Activated CD4-positive, CD25-positive, alpha-beta regulatory T cell treated with anti-CD3 and anti-CD28 coated beads, Interleukin-2, amount 50 U/mL, for 24 hours (primary cell): ENCODE results near the gene EPN2.

ENCODE experiments used
- ATAC-seq, 2 donors: fragments of 150-1000 bp; cut with Tn5 transposase; one replicate each; pipeline ENCODE4 v1.10.0; 2021; ENCODE audit warnings: mild to moderate bottlenecking in 1 of 2, moderate library complexity in 1 of 2

Gene EPN2

DNA sequence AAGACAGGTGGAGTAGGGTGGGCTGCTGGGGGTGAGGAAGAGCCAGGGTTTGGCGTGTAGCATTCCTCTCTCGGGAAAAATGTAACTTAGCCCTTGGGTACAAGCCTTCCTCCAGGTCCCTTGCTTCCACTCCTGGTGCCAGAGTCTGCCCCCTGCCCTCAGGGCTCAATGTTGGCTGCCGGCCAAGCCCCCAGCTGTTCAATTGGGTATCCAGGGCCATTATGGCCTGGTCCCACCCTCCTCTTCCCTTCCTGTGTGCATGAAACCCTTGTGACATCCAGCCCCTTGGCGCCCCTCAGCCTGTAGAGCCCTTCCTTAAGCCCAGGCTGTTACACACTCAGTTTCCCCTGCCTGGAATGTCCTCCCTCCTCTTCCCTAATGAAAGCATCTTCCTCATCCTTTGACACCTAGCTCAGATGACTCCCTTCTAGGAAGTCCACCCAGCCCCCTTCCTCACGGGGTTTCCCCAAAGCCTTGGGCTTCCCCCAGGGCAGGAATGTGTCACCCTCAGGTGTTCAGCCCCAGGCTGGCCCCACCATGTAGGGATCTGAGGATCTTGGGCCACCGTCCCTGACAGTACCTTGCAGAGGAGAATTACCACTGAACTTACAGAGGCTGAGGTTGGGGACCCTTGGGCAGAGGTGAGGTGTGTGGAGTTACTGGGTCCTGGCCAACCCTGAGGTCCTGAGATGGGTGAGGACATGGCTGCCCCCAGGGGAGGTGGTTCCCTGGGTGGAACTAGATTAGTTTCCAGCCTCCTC is 95.4 kb downstream of the EPN2 start:
- peak; percentile 41 to 49 for ATAC-seq

DNA sequence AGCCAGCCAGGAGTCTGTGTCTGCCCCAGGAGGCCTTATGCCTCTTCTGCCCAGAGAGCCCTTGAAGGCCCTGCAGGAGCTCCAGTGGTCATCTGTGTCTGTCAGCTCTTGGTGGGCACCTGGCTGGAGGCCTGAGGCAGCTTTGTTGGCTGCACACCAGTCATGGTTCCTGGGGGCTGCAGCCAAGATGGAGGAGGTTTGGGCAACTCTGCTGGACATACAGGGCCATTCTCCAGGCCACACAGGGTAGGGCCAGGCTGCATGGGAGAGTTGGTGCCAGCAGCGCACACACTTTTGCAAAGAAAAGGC is 95.9 kb downstream of the EPN2 start:
- ATAC-seq = no peak

DNA sequence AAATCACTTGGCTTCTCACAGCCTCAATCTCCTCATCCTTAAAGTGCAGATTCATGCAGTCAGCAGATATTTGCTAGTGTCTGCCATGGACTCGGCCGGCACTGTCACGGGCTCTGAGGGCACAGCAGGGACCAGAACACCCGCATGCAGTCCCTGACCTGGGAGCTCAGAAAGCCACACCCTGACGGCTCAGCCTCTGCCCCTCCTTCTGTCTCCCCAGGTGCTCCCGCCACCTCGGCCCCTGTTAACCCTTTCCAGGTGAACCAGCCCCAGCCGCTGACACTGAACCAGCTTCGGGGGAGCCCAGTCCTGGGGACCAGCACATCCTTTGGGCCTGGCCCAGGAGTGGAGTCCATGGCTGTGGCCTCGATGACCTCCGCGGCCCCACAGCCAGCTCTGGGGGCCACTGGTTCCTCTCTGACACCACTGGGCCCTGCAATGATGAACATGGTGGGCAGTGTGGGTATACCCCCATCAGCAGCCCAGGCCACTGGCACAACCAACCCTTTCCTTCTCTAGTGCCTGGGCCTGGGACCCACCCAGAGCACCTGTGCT is 96.6 kb downstream of the EPN2 start:
- no peak for ATAC-seq

DNA sequence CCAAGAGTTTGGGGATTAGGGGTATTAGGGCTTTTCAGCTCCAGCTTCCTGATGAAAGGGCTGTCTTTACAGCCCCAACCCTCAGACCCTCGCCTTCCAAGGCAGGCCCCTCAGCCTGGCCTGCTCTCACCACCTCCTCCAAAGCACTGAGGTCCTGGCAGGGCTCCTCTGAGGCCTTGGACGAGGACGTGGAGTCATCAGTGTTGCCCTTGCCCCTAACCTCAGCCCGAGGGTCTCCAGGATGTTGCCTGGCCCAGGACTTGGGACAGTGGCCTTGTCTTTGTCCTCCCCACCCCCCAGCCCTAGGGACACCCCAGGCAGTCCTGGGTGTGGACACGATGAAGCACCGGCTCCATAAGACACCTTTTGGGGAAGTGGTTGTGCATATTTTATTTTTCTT is 97.2 kb downstream of the EPN2 start:
- ATAC-seq = no peak

DNA sequence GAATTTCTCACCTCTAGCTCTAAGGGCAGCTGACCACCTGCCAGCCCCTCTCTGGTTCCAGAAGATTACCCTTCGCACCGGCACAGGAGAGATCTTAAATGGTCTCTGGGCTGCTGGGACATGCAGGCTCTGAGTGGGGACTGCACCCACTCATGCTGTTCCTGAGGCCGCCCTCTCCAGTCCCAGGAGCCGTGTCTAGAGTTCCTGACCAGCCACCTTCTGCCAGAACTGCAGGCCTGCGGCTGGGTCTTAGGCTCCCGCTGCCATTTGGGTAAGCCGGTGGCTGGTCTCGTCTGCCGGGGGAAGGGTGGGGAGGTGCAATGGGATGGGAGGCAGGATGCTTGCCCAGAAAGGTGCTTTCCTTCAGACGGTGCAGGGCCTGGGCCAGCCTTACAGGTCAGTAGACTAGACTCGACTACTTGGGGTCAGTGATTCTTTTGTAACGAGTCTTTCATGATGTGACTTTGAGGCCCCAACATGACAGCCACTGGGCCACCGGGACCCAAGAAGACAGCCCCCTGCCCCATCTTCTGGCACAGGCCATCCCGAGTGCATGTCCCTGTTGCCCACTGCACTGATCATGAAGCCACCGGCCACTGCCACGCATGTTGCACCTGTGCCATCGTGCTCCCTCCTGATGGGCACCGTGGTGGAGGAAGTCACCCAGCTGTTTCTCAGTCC is 98.9 kb downstream of the EPN2 start:
- ATAC-seq = no peak

DNA sequence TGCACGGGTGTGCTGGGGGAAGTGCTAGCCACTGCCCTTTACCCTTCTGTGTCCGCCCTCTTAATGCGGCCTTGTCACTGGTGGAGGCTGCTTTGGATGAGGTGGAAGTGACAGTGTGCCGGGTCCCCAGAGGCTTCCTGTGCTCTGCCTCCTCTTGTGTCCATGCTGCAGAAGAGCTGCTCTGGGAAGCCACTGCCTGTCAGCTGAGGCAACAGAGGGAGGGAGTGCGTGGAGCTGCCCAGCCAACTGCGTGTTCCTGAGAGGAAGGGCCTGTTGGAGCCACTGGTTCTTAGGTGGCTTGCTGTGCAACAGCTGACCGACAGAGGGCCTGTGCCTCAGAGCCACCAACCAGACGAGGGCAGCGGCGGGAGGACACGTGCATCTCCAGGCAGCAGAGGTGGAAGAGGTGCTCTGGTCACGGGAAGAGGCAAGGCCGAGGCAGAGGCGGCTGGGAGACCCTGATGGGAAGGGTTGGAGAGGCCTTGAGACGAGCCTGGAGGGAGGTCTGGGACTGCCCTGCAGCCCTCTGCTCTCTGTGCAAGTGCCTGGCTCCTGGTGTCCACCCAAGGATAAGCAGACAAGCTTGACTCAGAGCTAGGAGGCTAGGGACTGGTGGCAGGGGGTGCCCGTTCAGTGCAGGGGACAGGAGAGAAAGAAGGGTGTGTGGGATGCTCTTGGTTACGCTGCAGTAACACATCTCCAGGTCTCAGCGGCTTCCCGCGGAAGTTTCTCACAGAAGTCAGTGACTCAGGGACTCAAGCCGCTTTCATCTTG is 100.0 kb downstream of the EPN2 start:
- no peak for ATAC-seq

DNA sequence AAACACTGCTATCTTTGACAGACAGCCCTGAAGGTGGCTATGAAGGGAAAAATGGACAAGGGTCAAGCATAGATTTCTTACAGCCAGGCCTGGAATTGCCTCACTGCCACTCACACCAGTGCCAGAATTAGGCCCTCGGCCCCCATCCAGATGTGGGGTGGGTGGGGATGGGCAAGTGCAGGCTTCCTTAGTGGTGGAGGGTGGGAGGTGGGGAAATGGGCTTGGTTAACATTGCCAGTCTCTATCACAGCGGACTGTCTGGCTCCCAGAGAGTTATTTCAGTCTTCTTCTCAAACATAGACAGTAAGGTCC is 100.5 kb downstream of the EPN2 start:
- no peak for ATAC-seq

DNA sequence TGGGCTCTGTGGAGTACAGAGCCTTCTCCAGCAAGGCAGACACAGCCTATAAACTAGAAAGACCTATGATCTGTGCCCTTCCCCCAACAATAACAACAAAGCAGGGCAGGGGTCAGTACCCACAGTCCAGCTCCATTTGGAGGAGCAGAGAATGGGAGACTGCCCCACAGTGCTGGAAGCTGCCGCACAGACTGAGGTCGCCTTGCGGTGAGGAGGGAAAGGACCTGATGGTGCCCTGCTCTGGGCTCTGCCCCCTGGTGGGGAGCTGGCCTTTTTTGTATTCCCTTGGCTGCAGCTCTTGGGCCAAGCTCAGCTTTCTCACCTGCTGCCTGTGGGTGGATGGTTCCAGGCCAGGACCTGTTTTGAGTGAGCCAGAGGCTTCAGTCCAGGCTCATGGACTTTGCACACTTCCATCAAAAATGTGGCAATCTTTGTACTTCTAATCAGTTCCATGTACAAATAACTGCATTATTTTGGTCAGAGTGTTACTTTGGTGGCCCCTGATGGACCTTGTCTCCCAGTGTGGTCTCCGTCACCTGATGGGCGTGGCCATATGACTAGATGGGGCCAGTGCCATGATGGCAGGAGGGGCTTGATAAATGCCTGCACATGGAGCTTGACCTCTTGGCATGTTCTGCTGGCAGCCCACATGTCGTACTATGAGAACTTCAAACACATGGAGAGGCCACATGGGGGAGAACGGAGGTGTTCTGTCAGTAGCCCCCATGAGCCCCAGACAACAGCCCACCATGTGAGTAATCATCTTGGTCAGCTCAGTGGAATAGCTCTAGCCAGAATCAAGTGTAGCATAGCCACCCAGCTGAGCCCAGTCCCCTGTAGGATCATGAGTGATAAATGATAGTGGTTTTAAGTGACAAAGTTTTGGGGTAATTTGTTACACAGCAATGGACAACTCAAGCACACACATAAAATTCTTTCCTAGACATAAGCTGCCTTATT is 101.1 kb downstream of the EPN2 start:
- peak; percentile 79 to 91 for ATAC-seq

DNA sequence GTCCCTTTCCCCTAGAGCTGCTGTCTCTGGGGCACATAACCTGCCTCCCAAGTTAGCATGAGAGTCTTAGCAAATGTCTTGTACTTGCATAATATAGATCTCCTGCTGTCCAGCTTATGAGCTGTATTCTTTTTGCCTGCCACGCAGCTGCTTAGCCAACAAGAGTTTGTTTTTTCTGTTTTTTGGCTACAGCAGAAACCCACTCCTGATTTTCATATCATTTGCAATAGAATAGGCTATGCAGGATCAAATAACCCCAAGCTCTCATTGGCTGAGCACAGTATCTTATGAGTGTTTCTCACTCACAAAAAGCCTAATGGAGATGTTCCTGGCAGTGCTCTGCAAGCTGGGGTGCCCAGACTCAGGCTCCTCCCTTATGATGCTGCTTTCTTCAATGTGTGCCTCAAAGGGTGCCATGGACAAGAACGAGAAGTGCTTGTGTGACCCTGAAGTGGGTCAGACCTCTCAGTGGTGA is 102.2 kb downstream of the EPN2 start:
- no peak for ATAC-seq

DNA sequence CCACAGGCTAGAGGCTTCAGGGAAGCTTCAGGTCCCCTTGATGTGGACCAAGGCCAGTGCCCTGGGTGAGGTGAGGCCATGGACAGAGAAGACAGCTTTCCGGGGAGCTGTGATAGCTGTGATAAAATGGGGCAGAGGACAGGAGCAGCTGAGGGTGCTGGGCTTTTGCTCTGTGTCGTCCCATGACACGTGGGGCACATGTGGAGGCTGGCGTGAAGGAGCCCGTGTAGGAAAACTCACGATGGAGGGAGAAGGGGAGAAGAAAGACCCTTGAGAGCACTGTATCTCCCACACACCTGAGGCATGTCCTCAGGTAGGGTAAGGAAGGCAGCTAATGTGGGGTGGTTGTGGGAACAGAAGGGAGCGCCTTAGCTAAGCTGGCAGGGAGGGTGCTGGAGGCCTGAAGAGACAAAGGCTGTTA is 104.1 kb downstream of the EPN2 start:
- ATAC-seq = no peak

DNA sequence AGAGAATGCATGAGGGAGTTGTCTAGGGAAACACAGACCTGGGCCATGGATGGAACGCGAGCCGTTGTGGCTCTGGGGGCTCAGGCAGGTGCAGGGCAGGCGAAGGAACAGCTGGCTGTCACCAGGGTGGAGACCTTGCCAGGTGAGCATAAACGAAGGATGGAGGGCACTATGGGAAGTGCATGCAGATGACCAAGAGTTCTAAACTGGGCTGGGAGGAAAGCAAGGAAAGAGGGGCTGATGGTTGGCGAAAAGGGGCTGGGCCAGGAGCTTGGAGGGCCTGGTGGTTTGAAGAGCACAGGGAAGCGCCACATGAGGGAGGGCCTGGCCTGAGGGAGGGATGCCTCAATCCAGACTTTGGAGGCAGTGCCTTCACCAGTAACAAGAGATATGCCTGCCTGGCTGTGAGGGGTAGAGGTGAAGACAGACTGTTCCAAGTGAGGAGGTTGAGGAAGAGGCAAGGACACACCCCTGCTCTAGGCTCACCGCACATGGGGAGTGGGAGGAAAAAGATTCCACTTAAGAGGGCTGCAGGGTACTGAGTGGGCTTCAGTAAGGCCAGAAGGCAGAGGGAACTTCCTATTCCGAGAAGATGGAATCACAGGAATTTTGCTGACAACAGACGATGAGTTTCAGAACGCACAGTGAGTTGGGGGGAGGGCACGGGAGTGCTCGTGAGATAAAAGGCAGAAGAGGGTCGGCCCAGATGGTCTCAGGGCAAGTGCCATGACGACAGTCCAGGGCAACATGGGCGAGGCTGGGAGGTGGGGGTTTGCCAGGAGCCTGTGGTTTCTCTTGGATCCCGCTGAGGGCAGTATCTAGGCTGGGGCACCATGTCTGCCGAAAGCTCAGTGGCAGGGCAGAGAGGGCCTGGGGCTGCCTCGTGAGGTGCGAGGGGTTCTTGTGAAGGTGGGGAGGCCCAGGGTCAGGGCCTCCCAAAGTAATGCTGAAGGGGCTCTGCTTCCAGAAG is 104.8 kb downstream of the EPN2 start:
- ATAC-seq = no peak

DNA sequence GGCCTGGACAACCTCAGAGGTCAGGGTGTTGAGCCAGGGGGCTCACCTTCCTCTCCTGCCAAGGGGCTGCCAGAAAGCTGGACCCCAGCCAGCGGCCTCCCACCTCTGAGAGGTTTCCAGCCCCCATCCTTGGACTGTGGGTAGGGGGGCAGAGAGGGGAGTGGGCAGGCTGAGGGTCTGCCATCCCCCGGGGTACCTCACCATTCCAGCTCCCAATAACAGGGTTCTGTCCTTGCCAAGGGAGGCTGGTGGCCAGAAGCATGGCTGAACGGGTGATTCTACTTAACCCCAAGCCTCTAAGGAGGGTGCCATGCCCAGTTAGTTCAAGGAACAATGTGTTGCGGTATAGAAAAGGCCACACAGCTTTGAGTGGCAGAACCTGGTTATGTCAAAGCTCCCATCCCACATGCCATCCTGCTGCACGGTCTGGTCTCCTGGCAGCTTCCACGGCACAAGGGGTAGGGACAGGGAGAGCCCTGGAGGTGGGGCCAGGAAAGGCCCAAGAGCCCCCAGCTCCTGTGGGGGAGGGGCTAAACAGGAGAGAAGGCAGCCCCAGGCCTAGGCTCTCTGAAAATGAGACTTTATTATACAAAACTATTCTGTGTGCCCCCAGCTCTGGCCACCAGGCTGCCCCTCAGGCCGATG is 105.6 kb downstream of the EPN2 start:
- ATAC-seq = no peak

DNA sequence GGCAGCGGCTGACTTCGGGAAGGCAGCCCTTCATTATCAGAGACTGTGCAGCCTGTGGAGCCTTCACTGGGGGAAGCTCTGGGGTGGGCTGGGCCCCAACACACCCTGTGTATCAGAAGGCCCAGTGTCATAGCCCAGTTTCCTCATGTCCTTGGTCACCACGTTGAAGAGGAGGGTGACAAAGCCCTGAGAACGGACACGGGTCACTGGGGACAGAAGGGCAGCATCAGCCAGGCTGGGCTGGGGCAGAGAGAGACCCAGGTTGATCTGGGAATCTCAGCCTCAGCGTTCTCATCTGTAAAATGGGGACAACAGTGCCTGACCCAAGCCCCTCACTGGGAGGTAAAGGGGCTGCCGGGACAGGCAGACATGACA is 106.1 kb downstream of the EPN2 start:
- no peak for ATAC-seq

DNA sequence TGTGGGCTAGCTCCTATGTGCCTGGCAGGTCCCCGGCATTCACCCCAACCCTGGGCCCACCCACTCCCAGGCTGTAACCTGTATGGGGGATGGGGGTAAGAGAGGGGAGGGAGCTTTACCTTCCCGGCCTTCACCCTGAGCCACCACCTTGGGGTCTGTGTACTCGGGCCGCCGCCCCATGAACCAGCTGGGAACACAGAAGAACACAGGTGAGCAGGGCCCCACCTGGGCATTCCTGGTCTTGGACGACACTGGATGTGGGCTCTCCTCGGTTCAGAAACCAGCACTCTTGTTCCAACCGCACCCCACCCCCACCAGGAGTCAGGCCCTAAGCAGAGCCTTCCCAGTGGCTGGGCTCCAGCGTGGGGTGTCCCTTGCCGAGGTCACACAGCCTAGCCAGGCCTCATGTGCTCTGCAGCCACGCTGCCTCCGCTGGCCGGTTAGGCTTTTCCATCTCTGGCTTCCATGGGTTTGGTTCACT is 106.5 kb downstream of the EPN2 start:
- ATAC-seq = no peak

DNA sequence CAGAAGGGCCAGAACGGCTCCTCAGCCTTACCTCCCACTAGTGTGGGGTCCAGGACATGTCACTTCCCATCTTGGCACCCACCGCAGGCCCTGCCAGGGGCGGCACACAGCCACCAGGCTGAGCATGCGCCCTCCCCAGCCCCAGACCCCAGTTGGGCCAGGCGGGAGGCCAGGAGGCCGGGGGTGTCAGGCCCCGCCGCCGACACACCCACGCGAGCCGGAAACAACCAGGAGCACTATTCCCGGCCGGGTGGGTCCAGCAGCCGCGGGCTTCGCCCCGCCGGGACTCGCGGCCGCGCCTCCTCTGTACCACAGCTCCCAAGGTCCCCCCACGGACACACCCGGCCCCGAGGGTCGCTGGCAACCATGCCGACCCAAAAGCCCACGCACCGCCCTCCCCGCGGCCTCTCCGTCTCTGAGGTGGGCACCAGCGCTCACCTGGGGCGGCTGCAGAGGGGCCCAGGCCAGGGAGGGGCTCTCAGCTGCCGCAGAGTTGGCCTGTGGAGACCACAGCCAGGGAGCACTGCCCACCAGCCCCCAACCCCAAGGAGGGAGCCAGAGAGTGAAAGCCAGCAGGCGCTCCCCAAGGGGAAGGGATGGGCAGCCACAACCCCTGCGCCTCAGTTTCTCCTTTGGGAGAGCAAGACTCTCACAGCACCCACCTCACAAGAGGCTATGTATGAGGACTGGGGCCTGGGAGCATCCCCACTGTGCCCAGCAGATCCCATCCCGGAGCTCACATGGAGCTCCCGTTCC is 107.3 kb downstream of the EPN2 start:
- no peak for ATAC-seq

DNA sequence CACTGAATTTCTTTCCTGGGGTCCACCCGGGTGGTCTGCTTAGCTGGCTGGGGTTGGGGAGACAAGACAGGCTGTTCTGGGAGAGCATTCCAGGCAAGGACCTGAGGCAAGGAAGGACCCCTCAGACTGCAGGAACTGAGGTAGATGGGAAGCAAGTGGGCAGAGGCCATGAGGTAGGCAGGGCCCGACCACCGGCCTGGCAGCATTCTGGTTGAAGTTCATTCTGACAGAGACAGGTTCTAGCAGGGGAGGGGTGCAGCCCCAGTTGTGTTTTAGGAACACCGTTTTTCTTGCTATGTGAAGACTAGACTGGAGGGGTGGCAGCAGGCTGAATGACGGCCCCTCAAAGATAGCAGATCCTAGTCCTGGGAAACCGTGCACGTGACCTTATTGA is 107.9 kb downstream of the EPN2 start:
- ATAC-seq = no peak

DNA sequence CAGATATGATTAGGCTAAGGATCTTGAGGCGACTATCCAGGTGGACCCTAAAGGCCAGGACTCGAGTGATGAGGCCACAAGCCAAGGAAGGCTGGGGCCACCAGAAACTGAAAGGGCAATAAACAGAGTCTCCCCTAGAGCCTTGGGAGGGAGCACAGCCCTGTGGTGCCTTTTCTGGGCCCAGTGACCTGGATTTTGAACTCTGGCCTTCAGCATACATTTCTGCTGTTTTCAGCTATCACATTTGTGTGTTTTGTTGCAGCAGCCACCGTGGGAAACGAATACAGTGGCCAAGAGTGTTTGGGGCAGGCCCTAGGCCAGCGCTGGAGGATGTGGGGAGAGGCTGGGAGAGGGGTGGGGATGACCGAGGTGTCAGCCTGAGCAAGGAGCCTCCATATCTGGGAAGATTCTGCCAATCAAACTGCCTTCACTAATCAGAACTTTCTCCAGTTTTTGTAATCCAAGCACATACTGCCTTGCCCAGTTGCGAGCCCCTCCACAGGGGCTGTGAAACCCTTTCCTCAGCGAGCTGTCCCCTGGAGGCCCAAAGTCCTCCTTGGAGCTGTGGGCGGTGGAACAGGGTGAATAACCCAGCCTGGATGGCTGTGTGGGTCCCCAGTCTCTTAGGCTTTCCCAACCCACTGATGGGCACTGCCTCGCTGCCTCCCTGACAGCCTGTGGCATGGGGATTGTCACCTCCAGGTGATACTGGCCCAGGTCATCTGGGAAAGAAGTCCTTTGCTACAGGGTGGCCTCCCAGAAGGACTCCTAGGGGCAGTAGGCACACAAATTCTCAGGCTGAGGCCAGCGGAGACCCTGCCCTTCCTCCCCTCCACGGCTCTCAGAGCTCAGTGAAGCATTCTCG is 108.6 kb downstream of the EPN2 start:
- no peak for ATAC-seq

DNA sequence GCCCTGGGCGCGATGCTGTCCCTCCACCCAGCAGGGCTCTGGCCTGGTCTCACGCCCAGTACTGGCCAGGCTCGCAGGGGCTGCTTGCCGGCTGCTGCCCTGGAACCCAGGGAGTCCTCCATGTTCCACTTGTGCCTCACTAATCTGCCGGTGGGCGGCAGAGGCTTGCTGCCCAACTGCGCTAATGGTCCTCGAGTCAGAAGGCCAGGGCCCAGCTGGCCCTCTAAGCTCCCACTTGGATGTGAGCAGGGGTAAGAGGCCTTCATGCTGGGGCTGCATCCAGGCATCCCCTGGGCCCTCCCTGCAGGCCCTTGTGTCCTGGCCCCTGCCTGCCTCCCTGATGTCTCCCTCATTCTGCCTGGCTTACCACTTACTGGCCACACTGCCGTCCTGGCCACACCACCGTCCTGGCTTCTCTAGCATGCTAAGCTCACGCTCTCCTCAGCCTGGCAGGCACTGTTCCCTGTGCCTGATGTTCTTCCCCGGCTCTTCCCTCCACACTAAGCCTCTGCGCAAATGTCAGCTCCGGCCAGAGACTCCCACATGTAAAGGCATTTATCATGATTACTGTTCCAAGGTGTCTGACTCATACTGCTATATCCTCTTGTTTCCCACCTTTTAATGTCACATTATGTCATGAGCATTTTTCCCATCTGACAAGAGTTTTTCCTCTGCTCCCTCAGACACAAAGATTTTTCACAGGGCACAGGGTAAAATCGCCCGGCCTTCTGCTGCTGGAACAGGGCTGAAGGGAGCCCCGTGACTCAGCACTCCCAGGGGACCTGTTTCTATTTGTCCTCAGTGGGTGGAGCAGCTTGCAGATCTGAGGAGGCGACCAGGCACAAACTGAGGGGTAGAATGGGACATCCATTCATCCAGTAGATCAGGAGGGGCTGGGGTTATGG is 109.4 kb downstream of the EPN2 start:
- peak in 1 of 2 donors; percentile 10 for ATAC-seq
